Endothelial cell of umbilical vein (primary cell): ENCODE results near the gene CCDC38. TPM values are rescaled to one million over a fixed set of nuclear protein-coding genes. Genes with fewer than 3 reads are reported as not detected.

Source experiments
- BruUV-seq: library from RNA; stranded (reverse); fragments of 400-500 nt; replicated peaks from 2 replicates; lab custom pipeline; 2021; lab: Mats Ljungman, UMichigan
- CTCF ChIA-PET: fragments of 300-600, 350-600 bp; sonication (Branson Sonifier 250); formaldehyde crosslinking; loops from one replicate; lab custom pipeline; 2021; ENCODE audit warnings: antibody characterized with exemption, inconsistent platforms; lab: Charles Lee
- POLR2A ChIA-PET: fragments of 300-600, 350-600 bp; sonication (Branson Sonifier 250); formaldehyde crosslinking; loops from one replicate; lab custom pipeline; 2021; ENCODE audit warnings: antibody characterized with exemption, inconsistent platforms; lab: Charles Lee
- DNase-seq: peaks from one replicate; pipeline ENCODE4 v3.0.0-alpha.2; 2011; ENCODE audit warnings: low read depth, low spot score
- FAIRE-seq: peaks from 2 replicates; lab custom pipeline; 2011; peaks lifted over from hg19 to GRCh38; lab: Jason Lieb, UNC
- H2AFZ ChIP-seq: 2 replicates; pipeline ENCODE4 v1.6.0; 2012; ENCODE audit warnings: low read depth, low read length, control low read depth, inconsistent platforms
- H3K27ac ChIP-seq: 2 replicates; pipeline ENCODE4 v1.5.1; 2011; ENCODE audit warnings: low read depth, mild to moderate bottlenecking, control low read depth, low read length, moderate library complexity; ENCODE audit not compliant: insufficient read depth
- H3K27me3 ChIP-seq, 2 experiments: 2 replicates each; pipeline versions ENCODE4 v1.6.0 to v1.6.1; 2011; ENCODE audit warnings: low read length in 2 of 2, mixed read lengths in 1 of 2; ENCODE audit not compliant: control insufficient read depth in 2 of 2, insufficient read depth in 2 of 2
- H3K36me3 ChIP-seq, 2 experiments: 2 replicates in 1 of 2; 3 replicates in 1 of 2; pipeline ENCODE4 v1.5.1; 2011; ENCODE audit warnings: low read length in 2 of 2, mild to moderate bottlenecking in 1 of 2, moderate library complexity in 1 of 2; ENCODE audit not compliant: control insufficient read depth in 2 of 2, insufficient read depth in 2 of 2; ENCODE audit errors: extremely low read depth in 1 of 2
- H3K4me1 ChIP-seq: 3 replicates; pipeline ENCODE4 v1.5.1; 2011; ENCODE audit warnings: mild to moderate bottlenecking, low read length; ENCODE audit not compliant: control insufficient read depth, insufficient read depth; ENCODE audit errors: extremely low read depth
- H3K4me2 ChIP-seq: 2 replicates; pipeline ENCODE4 v1.6.1; 2011; ENCODE audit warnings: low read length, control low read depth, mixed read lengths; ENCODE audit not compliant: insufficient read depth
- H3K4me3 ChIP-seq, 3 experiments: fragments of 200-600 bp in 1 of 3; sonication (generic), shearing (Covaris generic) in 1 of 3; replicated peaks in 1 of 3; 2 replicates each; pipeline ENCODE4 v1.5.1; 2011 to 2016; ENCODE audit warnings: control low read depth in 3 of 3, low read length in 3 of 3, mild to moderate bottlenecking in 2 of 3, inconsistent platforms in 1 of 3, low read depth in 1 of 3, moderate library complexity in 1 of 3; ENCODE audit not compliant: insufficient read depth in 1 of 3
- H3K79me2 ChIP-seq: 2 replicates; pipeline ENCODE4 v1.6.0; 2012; ENCODE audit warnings: low read length, inconsistent platforms; ENCODE audit not compliant: control insufficient read depth, insufficient read depth
- H3K9ac ChIP-seq: replicated peaks from 2 replicates; pipeline ENCODE3; 2011; ENCODE audit warnings: low read length, control low read depth; ENCODE audit not compliant: insufficient read depth; ENCODE audit errors: extremely low read depth
- H3K9me1 ChIP-seq: replicated peaks from 3 replicates; pipeline ENCODE4 v1.6.0; 2011; ENCODE audit warnings: mild to moderate bottlenecking, low read length; ENCODE audit not compliant: control insufficient read depth, insufficient read depth; ENCODE audit errors: extremely low read depth
- H3K9me3 ChIP-seq: replicated peaks from 2 replicates; pipeline ENCODE4 v1.5.1; 2012; ENCODE audit warnings: low read length, inconsistent platforms; ENCODE audit not compliant: control insufficient read depth, insufficient read depth
- H4K20me1 ChIP-seq: replicated peaks from 2 replicates; pipeline ENCODE3; 2011; ENCODE audit warnings: mild to moderate bottlenecking, low read length; ENCODE audit not compliant: control insufficient read depth, insufficient read depth; ENCODE audit errors: extremely low read depth
- CTCF ChIP-seq, 2 donors: IDR thresholded peaks; 1 replicate in 1 of 2; 2 replicates in 1 of 2; pipeline ENCODE4 v1.5.1; 2011; ENCODE audit warnings: low read length in 2 of 2, mild to moderate bottlenecking in 2 of 2, moderate library complexity in 2 of 2, control low read depth in 1 of 2, inconsistent platforms in 1 of 2, low read depth in 1 of 2; ENCODE audit not compliant: insufficient read depth in 1 of 2; ENCODE audit errors: extremely low read depth in 1 of 2
- EZH2 ChIP-seq: IDR thresholded peaks from 2 replicates; pipeline ENCODE4 v1.6.1; 2012; ENCODE audit warnings: borderline replicate concordance, low read depth, mild to moderate bottlenecking, moderate library complexity, low read length, inconsistent platforms; ENCODE audit not compliant: severe bottlenecking
- FOS ChIP-seq: IDR thresholded peaks from 2 replicates; pipeline ENCODE4 v1.6.1; 2011; ENCODE audit warnings: mild to moderate bottlenecking, low read length, moderate library complexity, borderline replicate concordance; ENCODE audit not compliant: insufficient read depth
- GATA2 ChIP-seq: IDR thresholded peaks from 2 replicates; pipeline ENCODE4 v1.7.0; 2011; ENCODE audit warnings: low read depth, mild to moderate bottlenecking, moderate library complexity, mixed read lengths, low read length; ENCODE audit not compliant: insufficient read length, insufficient read depth
- JUN ChIP-seq: IDR thresholded peaks from 2 replicates; pipeline ENCODE4 v1.6.1; 2011; ENCODE audit warnings: borderline replicate concordance, low read depth; ENCODE audit not compliant: insufficient read length, insufficient read depth
- MAX ChIP-seq: IDR thresholded peaks from 2 replicates; pipeline ENCODE4 v1.6.1; 2011; ENCODE audit not compliant: insufficient read depth, insufficient read length
- MYC ChIP-seq: IDR thresholded peaks from one replicate; pipeline ENCODE4 v1.6.1; 2011; ENCODE audit warnings: mild to moderate bottlenecking, low read depth, low read length
- POLR2A ChIP-seq: IDR thresholded peaks from 2 replicates; pipeline ENCODE4 v1.6.1; 2012; ENCODE audit warnings: low read depth, mild to moderate bottlenecking, control low read depth, low read length
- POLR2AphosphoS5 ChIP-seq: IDR thresholded peaks from 2 replicates; pipeline ENCODE4 v1.6.1; 2012; ENCODE audit warnings: low read depth, mild to moderate bottlenecking, control low read depth, low read length, moderate library complexity; ENCODE audit not compliant: insufficient read depth
- dilution Hi-C: fragments of 300-500 bp; cut with MboI; formaldehyde crosslinking; loops from one replicate; pipeline ENCODE4 v1.15.0; 2019; ENCODE audit warnings: low sequenced_read_pairs; ENCODE audit not compliant: extremely low pct_ligation_motif_present
- intact Hi-C: fragments of 100-400 bp; cut with micrococcal nuclease; formaldehyde crosslinking; loops from one replicate; pipeline ENCODE4 v1.10.0; 2022
- polyA plus RNA-seq, 4 experiments: library from polyadenylated mRNA; depleted of rRNA in 3 of 4; stranded (reverse) in 3 of 4; unstranded in 1 of 4; fragments of >200 nt; gene quantifications; 2 replicates each; pipeline versions ENCODE4 v1.2.1 to v1.2.3, GENCODE V29; 2011 to 2012; ENCODE audit warnings: missing spikeins in 1 of 4
- total RNA-seq: library from RNA; stranded (reverse); gene quantifications from 2 replicates; pipeline ENCODE4 v1.2.3, GENCODE V29; 2021

CCDC38 gene
- total and polyA plus RNA-seq, 2 donors (not counting 3 experiments of a cell fraction or from before 2014, with no cell fraction given): not detected

- TF ChIP-seq JUN (no peak), CTCF (IDR thresholded peaks at IDR 0.05; ENCODE audit: extremely low read depth in 1 of 2, insufficient read depth in 1 of 2, low read depth in 1 of 2, low read length in 2 of 2) (no peak), MAX (no peak), GATA2 (no peak), EZH2 (no peak), MYC (no peak), POLR2AphosphoS5 (no peak), POLR2A (no peak), FOS (no peak)
- BruUV-seq: no TSS peak
- no peak for DNase-seq
- dilution Hi-C loops: no loop called here
- Histone ChIP-seq H3K4me1 (no peaks in the 10 kb centered on the region), H4K20me1 (no peaks in the 10 kb centered on the region), H3K9ac (no peak overlapping the region), H2AFZ (no peak overlapping the region), H3K4me2 (no peak overlapping the region), H3K9me3 (no peaks in the 10 kb centered on the region), H3K4me3 (no peak overlapping the region), H3K27ac (no peak overlapping the region), H3K79me2 (no peaks in the 10 kb centered on the region), H3K36me3 (no peaks in the 10 kb centered on the region), H3K27me3 (peaks cover 8 to 9% of the 10 kb centered on the region in 2 experiments), H3K9me1 (no peaks in the 10 kb centered on the region)
- intact Hi-C loops: no loop called here
- FAIRE-seq: no peak
- POLR2A ChIA-PET: no interaction called here
- CTCF ChIA-PET: interaction anchor here (1.4 kb wide), 1 partner anchor 24 kb away, joined by 3 read pairs; no protein-coding TSS in a partner anchor
Observed at GRCh38 chr12:95975491-95975890, 33.1 kb upstream of the CCDC38 start.
